Astrocyte (in vitro differentiated cells and primary cell): ENCODE measurements around the gene ATXN1.

Experiments used
- CTCF ChIP-seq: IDR thresholded peaks from 2 replicates; pipeline ENCODE4 v1.5.1; 2011; ENCODE audit warnings: low read depth, mild to moderate bottlenecking, inconsistent platforms, low read length, moderate library complexity; ENCODE audit not compliant: insufficient read depth
- EZH2 ChIP-seq: IDR thresholded peaks from 2 replicates; pipeline ENCODE4 v1.6.1; 2012; ENCODE audit warnings: mild to moderate bottlenecking, low read length, inconsistent platforms; ENCODE audit not compliant: insufficient read depth

GRCh38 chr6:16324606-16325225, 436.5 kb downstream of the ATXN1 start:
- TF ChIP-seq EZH2 (no peak), CTCF (no peak)
